ENCODE results near the gene BCL2L14. TPM values are rescaled to one million over a fixed set of nuclear protein-coding genes. Genes with fewer than 3 reads are reported as not detected.

BCL2L14 gene
- total RNA-seq, 1 experiment from 2014 or later: not detected

GRCh38 chr12:12088147-12088546 lies 17.4 kb downstream of the BCL2L14 start:
- no peak overlapping the region for H3K27ac Mint-ChIP-seq (ENCODE audit: low read depth, unreplicated experiment)
- TF ChIP-seq, protein P1, sequence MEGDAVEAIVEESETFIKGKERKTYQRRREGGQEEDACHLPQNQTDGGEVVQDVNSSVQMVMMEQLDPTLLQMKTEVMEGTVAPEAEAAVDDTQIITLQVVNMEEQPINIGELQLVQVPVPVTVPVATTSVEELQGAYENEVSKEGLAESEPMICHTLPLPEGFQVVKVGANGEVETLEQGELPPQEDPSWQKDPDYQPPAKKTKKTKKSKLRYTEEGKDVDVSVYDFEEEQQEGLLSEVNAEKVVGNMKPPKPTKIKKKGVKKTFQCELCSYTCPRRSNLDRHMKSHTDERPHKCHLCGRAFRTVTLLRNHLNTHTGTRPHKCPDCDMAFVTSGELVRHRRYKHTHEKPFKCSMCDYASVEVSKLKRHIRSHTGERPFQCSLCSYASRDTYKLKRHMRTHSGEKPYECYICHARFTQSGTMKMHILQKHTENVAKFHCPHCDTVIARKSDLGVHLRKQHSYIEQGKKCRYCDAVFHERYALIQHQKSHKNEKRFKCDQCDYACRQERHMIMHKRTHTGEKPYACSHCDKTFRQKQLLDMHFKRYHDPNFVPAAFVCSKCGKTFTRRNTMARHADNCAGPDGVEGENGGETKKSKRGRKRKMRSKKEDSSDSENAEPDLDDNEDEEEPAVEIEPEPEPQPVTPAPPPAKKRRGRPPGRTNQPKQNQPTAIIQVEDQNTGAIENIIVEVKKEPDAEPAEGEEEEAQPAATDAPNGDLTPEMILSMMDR (IDR thresholded peaks at IDR 0.05; ENCODE audit: unreplicated experiment): no peak
- ChIA-PET POLR2A (interaction anchor here (1.0 kb wide), 1 partner anchor 10 kb away, joined by 3 read pairs; no protein-coding TSS in a partner anchor), CTCF (interaction anchor here (0.6 kb wide), 3 partner anchors 14 to 625 kb away, joined by 3 read pairs; no protein-coding TSS in a partner anchor)
- H3K4me1 Mint-ChIP-seq (ENCODE audit: insufficient read depth, unreplicated experiment): peaks cover 7% of the 10 kb centered on the region
- H3K36me3 Mint-ChIP-seq (ENCODE audit: insufficient read depth, unreplicated experiment): no peaks in the 10 kb centered on the region
- no peak for DNase-seq (ENCODE audit: unreplicated experiment)
- no peaks in the 10 kb centered on the region for H3K9me3 Mint-ChIP-seq (ENCODE audit: unreplicated experiment)
- BruUV-seq (replicated peaks): no TSS peak
- intact Hi-C loops (cut with micrococcal nuclease): no loop called here
- H3K4me3 Mint-ChIP-seq (ENCODE audit: unreplicated experiment): no peak overlapping the region
- no peaks in the 10 kb centered on the region for H3K27me3 Mint-ChIP-seq (ENCODE audit: insufficient read depth, unreplicated experiment)

DNA sequence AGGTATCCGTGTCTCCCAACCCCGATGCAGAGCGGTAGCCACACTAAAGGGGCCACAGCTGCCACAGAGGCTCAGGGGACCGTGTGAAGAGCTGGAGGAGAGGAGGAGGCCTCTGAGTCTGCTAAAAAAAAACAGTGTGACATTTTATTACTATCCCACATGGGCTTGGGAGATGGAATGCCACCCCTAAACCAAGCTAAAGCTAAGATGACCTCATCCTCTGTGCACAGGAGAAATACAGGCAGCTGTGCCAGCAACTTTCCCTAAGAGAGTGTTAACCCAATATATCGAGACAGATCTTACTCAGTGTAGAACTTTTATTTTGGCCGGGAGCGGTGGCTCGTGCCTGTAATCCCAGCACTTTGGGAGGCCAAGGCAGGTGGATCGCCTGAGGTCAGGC lies 18.0 kb downstream of the BCL2L14 start:
- BruUV-seq (replicated peaks): no TSS peak
- no peak overlapping the region for H3K27ac Mint-ChIP-seq (ENCODE audit: low read depth, unreplicated experiment)
- H3K36me3 Mint-ChIP-seq (ENCODE audit: insufficient read depth, unreplicated experiment): no peaks in the 10 kb centered on the region
- H3K9me3 Mint-ChIP-seq (ENCODE audit: unreplicated experiment): no peaks in the 10 kb centered on the region
- ChIA-PET CTCF (interaction anchor here (0.6 kb wide), 1 partner anchor 242 kb away, joined by 3 read pairs; no protein-coding TSS in a partner anchor), POLR2A (no interaction called here)
- no peak for DNase-seq (ENCODE audit: unreplicated experiment)
- TF ChIP-seq, protein P1 (IDR thresholded peaks at IDR 0.05; ENCODE audit: unreplicated experiment): no peak
- H3K27me3 Mint-ChIP-seq (ENCODE audit: insufficient read depth, unreplicated experiment): no peaks in the 10 kb centered on the region
- peaks cover 8% of the 10 kb centered on the region for H3K4me1 Mint-ChIP-seq (ENCODE audit: insufficient read depth, unreplicated experiment)
- H3K4me3 Mint-ChIP-seq (ENCODE audit: unreplicated experiment): no peak overlapping the region
- intact Hi-C loops (cut with micrococcal nuclease): no loop called here

DNA sequence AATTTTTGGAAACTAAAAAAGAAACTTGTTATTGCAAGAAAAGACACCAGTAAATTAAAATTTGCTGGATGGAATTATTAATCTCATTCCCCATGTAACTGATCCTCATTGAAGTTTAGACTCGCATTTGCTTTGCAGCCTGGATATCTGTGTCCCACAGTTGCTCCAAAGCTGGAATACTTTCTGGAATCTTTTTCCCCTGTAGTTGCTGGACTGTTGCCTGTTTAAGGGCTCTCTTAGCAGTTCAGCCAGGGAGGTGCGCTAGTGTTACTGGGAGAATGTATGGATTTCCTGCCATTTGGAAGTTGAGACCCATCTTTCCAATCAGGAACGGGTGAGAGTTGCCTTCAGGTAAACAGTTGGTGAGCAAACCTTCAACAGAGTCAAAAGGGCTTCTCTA lies 20.3 kb downstream of the BCL2L14 start:
- Mint-ChIP-seq H3K4me3 (ENCODE audit: unreplicated experiment) (no peak overlapping the region), H3K4me1 (ENCODE audit: insufficient read depth, unreplicated experiment) (peaks cover 8% of the 10 kb centered on the region), H3K9me3 (ENCODE audit: unreplicated experiment) (no peaks in the 10 kb centered on the region), H3K27ac (ENCODE audit: low read depth, unreplicated experiment) (no peak overlapping the region), H3K27me3 (ENCODE audit: insufficient read depth, unreplicated experiment) (no peaks in the 10 kb centered on the region), H3K36me3 (ENCODE audit: insufficient read depth, unreplicated experiment) (peaks cover 4% of the 10 kb centered on the region)
- TF ChIP-seq, protein P1 (IDR thresholded peaks at IDR 0.05; ENCODE audit: unreplicated experiment): no peak
- POLR2A ChIA-PET: no interaction called here
- no TSS peak for BruUV-seq (replicated peaks)
- CTCF ChIA-PET: interaction anchor here (1.6 kb wide), 1 partner anchor 9 kb away, joined by 5 read pairs; no protein-coding TSS in a partner anchor
- no peak for DNase-seq (ENCODE audit: unreplicated experiment)
- intact Hi-C loops (cut with micrococcal nuclease): no loop called here

GRCh38 chr12:12091977-12092663 lies 21.4 kb downstream of the BCL2L14 start:
- POLR2A ChIA-PET: no interaction called here
- Mint-ChIP-seq H3K4me3 (ENCODE audit: unreplicated experiment) (no peak overlapping the region), H3K4me1 (ENCODE audit: insufficient read depth, unreplicated experiment) (peaks cover 8% of the 10 kb centered on the region), H3K9me3 (ENCODE audit: unreplicated experiment) (no peaks in the 10 kb centered on the region), H3K27me3 (ENCODE audit: insufficient read depth, unreplicated experiment) (no peaks in the 10 kb centered on the region), H3K27ac (ENCODE audit: low read depth, unreplicated experiment) (no peak overlapping the region), H3K36me3 (ENCODE audit: insufficient read depth, unreplicated experiment) (peaks cover 6% of the 10 kb centered on the region)
- BruUV-seq (replicated peaks): no TSS peak
- CTCF ChIA-PET: interaction anchor here (0.6 to 1.6 kb wide), 2 partner anchors 9 to 10 kb away, joined by 3 to 5 read pairs; no protein-coding TSS in a partner anchor
- no peak for DNase-seq (ENCODE audit: unreplicated experiment)
- TF ChIP-seq, protein P1 (IDR thresholded peaks at IDR 0.05; ENCODE audit: unreplicated experiment): no peak
- intact Hi-C loops (cut with micrococcal nuclease): no loop called here
